VCaP (cell line): ENCODE measurements around the gene RABEP1.
A peak's percentile ranks its signal among the peaks of the same experiment; 100 is the strongest.

Experiments used
- H3K27ac ChIP-seq: fragments of 450-650 bp; 2 replicates; pipeline ENCODE4 v1.5.1; 2017
- CTCF ChIP-seq: fragments of 450-650 bp; conservative IDR thresholded peaks from 2 replicates; pipeline ENCODE4 v1.5.1; 2017; ENCODE audit warnings: mild to moderate bottlenecking, moderate library complexity

Gene RABEP1

GRCh38 chr17:5416901-5417300 is 134.8 kb downstream of the RABEP1 start:
- peak overlapping the region; percentile 90; the same call in 1 of the 2 replicates for H3K27ac ChIP-seq
- TF ChIP-seq CTCF = no peak

- no peak for TF ChIP-seq CTCF
- peak overlapping the region; percentile 90 for H3K27ac ChIP-seq
Measured at GRCh38 chr17:5418858-5419355, 136.8 kb downstream of the RABEP1 start.

GRCh38 chr17:5419356-5419958 is 137.4 kb downstream of the RABEP1 start, which contains the start of gene NUP88:
Gene NUP88, minus strand, starts transcription at chr17:5419662. Its CDS starts 12 bp downstream, at chr17:5419650.
- H3K27ac ChIP-seq = peak within 1 kb of the TSS; percentile 90
- no peak for TF ChIP-seq CTCF

GRCh38 chr17:5419959-5420653 is 138.0 kb downstream of the RABEP1 start, which contains the start of gene RPAIN:
Gene RPAIN, plus strand, starts transcription at chr17:5420182. Its CDS starts 29 bp downstream, at chr17:5420211.
- peak within 1 kb of the TSS; percentile 90 for H3K27ac ChIP-seq
- no peak for TF ChIP-seq CTCF

- H3K27ac ChIP-seq = no peak overlapping the region
- TF ChIP-seq CTCF = no peak
Measured at GRCh38 chr17:5422505-5422904, 140.4 kb downstream of the RABEP1 start.

- no peak for TF ChIP-seq CTCF
- no peak overlapping the region for H3K27ac ChIP-seq
Measured at GRCh38 chr17:5424909-5425308, 142.8 kb downstream of the RABEP1 start.

- TF ChIP-seq CTCF = no peak
- H3K27ac ChIP-seq = no peak overlapping the region
Measured at GRCh38 chr17:5425826-5426225, 143.7 kb downstream of the RABEP1 start.
